HG02759 (cell line): ENCODE results near the gene TNP2.

Experiments
- ATAC-seq: cut with Tn5 transposase; IDR thresholded peaks from one replicate; pipeline ENCODE4 v1.9.1; 2021; ENCODE audit warnings: mild to moderate bottlenecking, moderate library complexity; ENCODE audit not compliant: unreplicated experiment

Gene TNP2

GRCh38 chr16:11278681-11279628, 9.8 kb upstream of the TNP2 start:
- no peak for ATAC-seq

GRCh38 chr16:11277607-11278337, 8.6 kb upstream of the TNP2 start:
- no peak for ATAC-seq

GRCh38 chr16:11276896-11277593, 7.9 kb upstream of the TNP2 start:
- ATAC-seq, result no peak

- no peak for ATAC-seq
Measured at GRCh38 chr16:11276143-11276895, 7.2 kb upstream of the TNP2 start, which contains the start of gene PRM2. PRM2 (minus strand) TSS chr16:11276480; CDS start chr16:11276370, 110 bp downstream.

- ATAC-seq, result no peak
Measured at GRCh38 chr16:11274964-11275363, 5.8 kb upstream of the TNP2 start.

GRCh38 chr16:11273721-11274324, 4.7 kb upstream of the TNP2 start:
- ATAC-seq, result no peak

GRCh38 chr16:11272921-11273720, 4.0 kb upstream of the TNP2 start, which contains the start of gene PRM3:
PRM3 (minus strand) TSS chr16:11273629; CDS start chr16:11273595, 34 bp downstream.
- no peak for ATAC-seq

GRCh38 chr16:11272484-11272883, 3.4 kb upstream of the TNP2 start:
- no peak for ATAC-seq

- no peak for ATAC-seq
Measured at GRCh38 chr16:11271610-11272009, 2.5 kb upstream of the TNP2 start.

- ATAC-seq, result no peak
Measured at GRCh38 chr16:11270602-11271162, 1.6 kb upstream of the TNP2 start.

GRCh38 chr16:11265124-11265523, 4.0 kb downstream of the TNP2 start:
- no peak for ATAC-seq

- ATAC-seq, result no peak
Measured at GRCh38 chr16:11264155-11264832, 4.8 kb downstream of the TNP2 start.

- ATAC-seq, result no peak
Measured at GRCh38 chr16:11263737-11264136, 5.4 kb downstream of the TNP2 start.

- ATAC-seq, result no peak
Measured at GRCh38 chr16:11262915-11263314, 6.2 kb downstream of the TNP2 start.

- ATAC-seq, result no peak
Measured at GRCh38 chr16:11260596-11260966, 8.5 kb downstream of the TNP2 start.

GRCh38 chr16:11259655-11260595, 9.2 kb downstream of the TNP2 start:
- no peak for ATAC-seq
